NCI-H510A treated with DMSO at 0.1 percent for 48 hours (cell line): ENCODE data around the gene ITGA1.
A peak's percentile ranks its signal among the peaks of the same experiment; 100 is the strongest.

ENCODE experiments used
- DNase-seq: peaks from one replicate; lab custom pipeline; 2025; lab: John Stamatoyannopoulos, UW

Gene ITGA1

DNA sequence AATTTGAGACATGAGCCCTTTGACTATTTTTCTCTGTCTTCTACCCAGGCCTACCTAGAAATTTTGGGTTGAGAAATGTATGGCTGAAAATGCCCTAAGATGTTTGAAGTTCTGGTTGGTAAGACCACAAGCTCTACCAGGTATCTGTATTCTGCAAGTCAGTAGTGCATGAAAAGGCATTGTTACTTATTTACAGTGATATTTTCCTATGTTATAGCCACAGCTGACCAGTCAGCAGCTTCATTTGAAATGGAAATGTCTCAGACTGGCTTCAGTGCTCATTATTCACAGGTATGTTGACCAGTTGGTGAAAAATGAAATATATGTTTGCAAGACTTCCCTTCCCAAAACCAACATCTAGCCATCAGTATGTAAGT lies 109.5 kb downstream of the ITGA1 start:
- no peak for DNase-seq

DNA sequence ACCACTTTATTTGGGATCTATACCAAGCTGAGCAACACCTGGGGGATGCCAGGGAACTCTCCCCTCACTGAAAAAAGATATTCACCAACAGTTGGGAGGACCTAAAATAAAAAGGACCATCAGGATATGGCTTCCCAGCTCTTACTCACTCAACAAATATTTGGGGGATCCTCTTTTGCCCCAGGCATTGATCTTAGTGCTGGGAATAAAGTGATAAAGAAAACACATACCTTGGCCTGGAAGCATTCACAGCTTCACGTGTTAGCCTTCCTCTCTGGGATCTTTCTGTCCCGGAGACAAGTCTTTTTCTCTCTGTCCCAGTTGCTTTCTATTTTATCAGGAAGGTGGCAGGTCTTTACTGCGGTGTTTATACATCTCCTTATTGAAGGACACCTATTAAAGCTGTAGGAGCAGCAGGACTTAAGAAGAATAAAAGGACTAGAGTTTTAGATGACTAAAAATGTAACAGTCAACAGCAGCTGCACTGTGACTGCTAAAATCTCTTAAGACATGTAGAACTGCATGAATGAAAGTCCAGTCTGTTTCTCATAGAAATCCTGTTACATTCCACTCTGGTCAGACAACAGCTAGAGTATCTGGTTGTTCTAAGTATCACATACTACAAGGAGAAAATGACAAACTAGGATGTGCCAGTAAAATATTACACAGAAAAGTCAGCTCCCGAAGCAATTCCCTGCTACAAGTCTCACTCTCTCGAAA lies 111.4 kb downstream of the ITGA1 start:
- no peak for DNase-seq

DNA sequence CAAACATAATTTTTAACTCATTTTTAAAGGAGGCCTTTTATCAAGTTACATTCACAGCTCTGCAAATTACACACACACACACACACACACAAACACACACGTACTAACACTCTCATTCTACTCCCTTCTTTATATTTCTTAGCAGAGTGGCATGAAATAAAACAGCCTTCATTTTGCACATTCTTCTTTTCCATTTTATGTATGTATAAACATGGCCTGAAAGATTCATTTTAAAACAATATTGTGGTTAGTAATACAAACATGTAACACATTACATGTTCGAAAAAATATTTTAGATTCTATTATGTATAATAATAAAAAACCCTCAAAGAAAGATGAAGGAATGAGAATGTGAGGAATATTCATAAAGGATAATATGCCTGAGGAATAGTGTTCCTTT lies 115.4 kb downstream of the ITGA1 start:
- DNase-seq = no peak

DNA sequence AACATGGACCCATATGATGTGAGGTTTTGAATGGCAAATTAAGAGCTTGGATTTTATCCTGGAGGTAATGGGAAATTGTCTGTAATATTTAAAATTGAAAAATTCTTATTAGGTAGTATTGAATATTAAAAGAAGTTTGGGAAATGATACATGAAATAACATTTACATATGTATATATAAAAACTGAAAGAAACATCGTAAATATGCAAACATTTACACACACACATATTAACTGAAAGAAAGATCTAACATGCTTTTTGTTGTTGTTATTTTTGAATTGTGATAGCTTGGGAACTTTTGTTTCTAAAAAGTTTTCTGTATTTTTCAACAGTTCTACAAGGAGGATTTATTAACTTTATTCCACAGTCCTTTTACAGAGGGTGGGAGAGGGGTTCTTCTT lies 118.6 kb downstream of the ITGA1 start:
- no peak for DNase-seq

DNA sequence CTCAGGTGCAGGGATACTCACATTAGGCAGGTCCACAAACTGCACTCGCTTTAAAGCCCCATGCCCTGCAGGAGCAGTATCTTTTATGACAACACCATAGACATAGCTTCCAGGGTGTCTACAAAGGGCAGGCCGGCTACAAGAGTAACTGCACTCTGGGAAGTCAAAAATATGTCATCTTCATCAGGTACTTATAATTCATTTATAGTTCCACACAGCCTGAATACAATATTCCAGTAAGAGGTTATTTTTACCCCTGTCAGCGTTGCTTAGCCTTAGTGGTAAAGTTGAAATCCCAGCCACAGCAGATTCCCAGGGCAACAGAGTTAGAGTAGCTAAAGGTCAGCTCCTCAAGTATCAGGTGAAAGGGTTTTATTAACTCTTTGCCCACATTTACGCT lies 119.1 kb downstream of the ITGA1 start:
- no peak for DNase-seq

DNA sequence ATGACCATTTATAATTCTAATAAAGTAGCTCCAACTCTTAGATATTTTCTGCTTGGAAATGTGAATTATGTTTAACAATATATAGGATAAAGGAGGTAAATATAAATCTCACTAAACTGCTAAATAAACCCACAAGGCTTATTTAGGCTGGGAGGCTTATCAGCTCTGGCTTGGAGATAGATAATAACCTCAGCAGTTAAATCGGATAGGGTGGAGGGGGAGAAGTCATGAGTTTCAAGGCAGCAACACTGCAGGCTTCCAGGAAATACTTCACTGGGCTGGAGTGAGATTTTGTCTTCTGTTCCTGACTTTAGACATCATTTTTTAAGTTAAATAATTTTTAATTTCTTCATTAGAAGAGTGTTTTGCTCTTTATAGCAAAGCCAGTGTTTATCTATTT lies 121.5 kb downstream of the ITGA1 start:
- DNase-seq = no peak

DNA sequence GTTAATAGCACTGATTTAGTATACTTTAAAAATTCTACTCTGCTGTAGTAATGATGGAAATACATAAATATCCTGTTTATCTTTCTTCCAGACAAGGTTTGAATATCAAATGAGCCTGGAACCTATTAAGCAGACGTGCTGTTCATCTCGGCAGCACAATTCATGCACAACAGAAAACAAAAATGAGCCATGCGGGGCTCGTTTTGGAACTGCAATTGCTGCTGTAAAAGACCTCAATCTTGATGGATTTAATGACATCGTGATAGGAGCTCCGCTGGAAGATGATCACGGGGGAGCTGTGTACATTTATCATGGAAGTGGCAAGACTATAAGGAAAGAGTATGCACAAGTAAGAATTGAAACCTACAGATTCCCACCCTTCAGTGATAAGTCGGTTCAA lies 122.4 kb downstream of the ITGA1 start:
- DNase-seq = no peak

DNA sequence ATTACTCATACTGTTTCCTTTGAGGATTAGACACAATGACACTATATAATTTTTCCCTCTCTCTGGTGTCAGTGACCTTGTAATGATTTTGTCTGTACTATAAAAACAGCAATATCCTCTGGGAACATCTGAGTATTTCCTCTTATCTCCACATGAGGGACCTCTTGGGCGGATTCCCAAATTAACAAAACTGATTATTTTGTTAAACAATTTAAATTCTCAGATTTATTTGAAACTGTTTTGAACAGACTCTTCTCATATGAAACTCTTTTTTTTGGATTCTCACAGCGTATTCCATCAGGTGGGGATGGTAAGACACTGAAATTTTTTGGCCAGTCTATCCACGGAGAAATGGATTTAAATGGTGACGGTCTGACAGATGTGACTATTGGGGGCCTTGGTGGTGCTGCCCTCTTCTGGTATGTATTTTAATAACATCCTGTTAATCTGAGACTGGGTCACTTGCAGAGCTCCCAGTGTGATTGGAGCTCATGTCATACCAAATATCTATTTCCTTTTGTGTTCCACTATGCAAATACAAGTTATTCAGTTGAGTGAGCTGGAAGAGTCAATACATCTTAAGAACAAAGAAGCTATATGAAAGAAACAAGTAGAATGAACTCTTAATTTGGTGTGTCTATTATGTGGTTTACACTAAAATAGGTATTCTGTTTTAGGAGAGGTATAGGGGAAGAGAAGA lies 127.6 kb downstream of the ITGA1 start:
- peak; percentile 52 for DNase-seq

DNA sequence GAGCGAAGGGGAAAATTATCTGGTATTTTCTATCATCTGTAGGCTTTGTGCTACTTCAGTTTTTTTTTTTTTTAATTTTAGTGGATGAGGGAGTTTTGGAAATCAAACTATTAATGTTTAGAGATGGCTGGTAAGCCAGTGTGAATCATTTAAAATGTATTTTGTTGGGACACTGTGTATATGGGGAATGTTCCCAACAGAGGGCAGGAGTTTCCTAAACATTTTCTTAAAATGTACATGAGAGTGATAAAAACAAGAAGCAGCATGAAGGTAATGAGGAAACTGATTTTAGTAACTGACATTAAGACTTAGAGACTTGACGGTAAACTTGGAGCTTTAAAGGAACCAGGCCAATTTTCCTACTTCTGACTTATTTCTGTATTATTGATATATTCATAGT lies 133.2 kb downstream of the ITGA1 start:
- DNase-seq = no peak

DNA sequence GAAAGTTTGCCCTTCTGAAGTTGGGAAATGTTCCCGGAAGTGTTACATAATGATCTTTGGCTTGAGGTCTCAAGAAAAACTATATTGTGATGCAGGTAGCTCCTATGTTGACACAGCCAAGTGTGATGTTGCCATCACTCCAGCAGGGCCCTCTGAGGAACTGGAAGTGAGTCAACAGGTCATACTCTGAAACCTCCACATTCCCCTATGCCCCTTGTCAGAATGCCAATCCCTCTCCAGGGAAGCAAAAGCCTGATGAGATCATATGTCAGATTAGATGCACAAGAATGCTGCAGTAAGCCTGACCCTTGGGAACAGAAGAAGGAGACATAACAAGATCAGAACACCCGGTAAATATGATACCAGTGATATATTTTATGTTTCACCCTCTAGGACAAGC lies 134.7 kb downstream of the ITGA1 start:
- DNase-seq = no peak

DNA sequence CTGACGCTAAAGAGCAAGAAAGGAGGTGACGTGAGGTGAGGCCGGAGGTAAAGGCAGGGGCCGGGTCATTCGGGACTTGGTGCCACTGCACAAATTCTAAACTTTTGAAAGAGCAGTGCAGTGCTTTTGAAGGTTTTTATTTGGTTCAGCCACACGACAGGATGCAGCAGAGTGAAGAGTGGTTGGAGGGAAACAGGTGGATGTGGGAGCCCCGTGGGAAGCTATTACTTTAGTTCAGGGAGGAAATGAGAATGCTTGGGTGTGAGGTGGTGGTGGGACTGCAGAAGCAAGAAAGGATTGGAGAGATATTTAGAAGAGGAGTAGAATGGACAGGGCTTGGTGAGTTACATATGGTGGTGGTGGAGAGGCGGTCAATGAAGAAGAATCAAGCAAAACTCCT lies 136.7 kb downstream of the ITGA1 start:
- no peak for DNase-seq

DNA sequence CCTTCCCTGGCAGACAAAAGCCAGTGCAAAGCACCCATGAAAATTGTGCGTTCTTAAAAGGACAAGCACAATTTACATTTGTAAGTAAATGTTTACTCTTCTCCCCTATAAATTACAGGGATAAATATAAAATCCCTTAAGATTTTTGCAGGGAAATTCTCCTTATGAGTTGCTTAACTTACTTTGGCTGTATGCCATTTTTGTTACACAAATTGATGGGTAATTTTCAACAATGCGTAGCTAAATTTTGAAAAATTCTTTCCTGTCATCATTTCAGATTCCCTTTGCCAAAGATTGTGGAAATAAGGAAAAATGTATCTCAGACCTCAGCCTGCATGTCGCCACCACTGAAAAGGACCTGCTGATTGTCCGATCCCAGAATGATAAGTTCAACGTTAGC lies 137.3 kb downstream of the ITGA1 start:
- DNase-seq = no peak

DNA sequence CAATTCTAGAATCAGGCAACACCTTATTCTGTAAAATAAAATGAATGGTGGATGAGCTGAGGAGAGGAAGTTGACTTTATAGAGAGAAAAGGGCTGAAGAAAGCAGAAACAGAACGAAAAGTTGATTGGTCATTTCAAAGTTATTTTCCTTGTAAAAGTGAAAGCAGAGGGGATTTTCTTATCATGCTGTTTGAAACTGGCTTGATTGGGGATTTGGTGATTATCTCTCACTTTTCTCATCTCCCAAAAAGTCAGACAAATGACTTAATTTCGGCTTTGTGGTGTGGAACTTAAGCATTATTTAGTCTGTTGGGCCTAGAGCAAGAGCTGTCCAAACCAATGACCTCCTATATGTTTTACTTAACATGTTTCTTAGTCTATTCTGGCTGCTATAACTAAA lies 141.0 kb downstream of the ITGA1 start:
- DNase-seq = no peak

DNA sequence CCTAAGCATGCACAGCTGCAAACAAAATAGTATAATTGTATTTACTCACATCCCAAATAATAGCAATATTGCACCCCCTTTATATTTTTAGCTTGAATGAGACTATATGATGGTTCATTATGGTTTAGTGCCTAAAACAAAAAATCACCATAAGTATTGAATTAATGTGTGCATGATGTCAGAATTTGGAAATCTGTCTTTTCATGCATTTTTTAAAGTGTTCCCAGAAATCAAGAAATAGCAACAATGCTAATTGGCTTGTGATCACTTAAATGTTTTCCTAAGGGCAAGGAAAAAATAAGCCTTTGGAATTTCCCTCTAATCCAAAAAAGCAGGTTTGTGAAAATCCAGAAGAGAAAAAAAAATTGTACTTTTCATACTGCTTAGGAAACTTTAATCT lies 150.5 kb downstream of the ITGA1 start:
- no peak for DNase-seq

DNA sequence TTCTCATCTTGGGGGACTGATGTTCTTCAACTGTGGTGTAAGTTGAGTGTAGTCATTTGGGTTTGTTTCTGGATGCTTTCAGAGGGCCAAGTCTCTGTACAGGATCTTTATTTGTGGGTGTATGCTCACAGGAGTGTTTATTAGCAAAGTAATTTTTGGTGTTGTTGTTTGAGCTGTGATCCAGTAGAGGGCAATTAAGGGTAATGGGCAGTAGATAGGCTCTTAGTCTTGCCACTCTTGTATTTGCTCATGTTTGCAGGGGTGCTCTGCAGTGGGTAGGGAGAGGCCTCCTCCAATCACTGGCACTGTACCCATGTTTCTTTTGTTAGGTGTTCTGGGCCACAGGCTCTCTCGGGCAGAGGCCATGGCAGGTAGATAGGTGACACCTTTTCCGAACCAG lies 155.6 kb downstream of the ITGA1 start:
- DNase-seq = no peak

DNA sequence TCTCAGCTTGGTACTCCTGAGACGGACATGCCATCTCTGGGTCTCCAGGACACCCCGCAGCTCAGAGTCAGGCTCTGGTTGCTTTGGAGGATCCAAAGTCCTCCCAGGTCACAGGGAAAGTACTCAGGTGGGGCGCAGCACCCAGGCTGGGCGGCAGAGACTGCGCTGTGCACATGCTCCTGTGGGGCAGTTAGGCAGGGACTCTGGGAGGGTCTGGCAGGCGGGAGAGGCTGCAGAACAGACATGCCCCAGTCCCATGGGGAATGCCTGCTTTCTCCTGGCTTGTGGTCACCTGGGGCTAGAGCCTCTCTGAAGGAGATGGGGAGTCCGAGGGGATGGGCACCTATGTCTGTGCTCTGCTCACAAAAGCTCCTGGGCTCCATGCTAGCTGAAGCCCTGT lies 156.1 kb downstream of the ITGA1 start:
- no peak for DNase-seq

DNA sequence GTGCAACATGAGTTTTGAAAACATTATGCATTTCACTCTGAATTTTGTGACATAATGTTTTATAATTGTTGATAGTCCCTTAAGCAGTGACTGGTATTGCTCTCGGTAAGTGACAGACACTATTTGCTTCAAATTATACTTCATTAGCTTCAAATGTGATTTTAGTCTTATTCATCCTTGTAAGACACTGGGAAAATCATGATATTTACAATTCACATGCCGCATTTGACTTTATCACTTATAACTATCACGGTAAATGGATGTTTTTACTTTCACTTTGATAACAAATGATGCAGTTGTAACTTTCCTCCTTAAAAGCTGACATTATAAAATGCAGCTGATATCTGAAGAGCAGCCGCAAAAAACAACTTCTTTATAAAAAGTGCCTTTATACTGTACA lies 157.3 kb downstream of the ITGA1 start:
- DNase-seq = no peak

DNA sequence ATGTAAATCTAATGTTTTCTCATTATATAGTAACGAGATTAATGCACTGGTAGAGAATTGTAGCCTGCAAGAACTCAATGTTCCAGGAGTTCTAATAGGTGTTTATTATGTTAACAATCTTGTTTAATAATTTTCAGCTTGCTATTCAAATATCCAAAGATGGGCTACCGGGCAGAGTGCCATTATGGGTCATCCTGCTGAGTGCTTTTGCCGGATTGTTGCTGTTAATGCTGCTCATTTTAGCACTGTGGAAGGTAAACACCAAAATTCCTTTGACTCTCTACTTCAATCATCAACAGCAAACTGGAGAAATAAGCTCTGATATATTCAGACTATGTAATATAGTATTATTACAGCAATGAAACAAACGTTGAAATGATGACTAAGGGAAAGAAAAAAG lies 159.5 kb downstream of the ITGA1 start:
- no peak for DNase-seq

DNA sequence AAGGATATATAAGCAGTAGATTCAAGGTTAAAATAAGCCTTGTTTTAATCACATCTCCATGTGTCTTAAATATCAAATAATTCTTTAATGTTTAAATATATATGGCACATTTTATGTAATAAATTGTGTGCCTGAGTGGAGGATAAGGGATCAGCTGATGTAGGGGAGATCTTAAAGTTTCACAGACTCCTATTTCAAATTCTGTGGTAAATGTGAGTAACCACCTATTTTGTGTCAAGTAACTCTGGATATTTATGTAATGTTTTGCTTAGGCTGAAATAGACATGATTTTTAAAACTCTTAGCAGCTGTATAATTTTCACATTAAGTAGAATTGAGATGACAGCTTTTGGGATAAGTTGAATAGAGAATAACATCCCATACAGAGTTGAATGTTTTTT lies 160.1 kb downstream of the ITGA1 start:
- no peak for DNase-seq

DNA sequence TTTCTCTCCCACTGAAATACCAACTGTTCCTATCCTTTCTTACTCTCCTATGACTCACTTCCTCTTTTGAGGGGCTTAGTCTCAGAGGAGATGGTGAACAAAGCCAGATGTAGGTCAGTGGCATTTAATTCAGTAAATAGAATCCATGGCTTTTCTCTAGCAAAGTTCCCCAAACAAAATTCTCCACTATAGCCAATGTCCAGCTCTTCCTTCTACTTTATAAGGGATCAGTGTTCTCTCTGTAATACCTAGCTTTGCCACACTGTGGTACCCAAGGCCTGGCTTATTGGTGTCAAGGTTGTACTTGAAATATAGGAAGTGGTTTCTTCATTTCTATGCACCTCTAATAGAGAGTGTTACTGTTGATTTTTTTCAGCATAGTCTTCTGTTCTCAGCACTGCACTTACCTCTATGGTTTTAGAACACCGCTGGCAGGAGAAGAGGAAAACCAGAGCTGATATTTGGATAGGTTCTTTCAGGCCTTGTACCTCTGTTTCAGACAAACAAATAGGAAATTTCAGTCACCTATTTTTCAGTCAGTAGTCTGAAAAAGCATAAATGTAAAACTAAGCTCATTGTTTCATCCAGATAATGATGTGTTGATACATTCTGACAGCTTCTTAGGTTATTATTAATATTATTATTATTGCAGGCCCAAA lies 160.8 kb downstream of the ITGA1 start:
- DNase-seq = peak; percentile 33

DNA sequence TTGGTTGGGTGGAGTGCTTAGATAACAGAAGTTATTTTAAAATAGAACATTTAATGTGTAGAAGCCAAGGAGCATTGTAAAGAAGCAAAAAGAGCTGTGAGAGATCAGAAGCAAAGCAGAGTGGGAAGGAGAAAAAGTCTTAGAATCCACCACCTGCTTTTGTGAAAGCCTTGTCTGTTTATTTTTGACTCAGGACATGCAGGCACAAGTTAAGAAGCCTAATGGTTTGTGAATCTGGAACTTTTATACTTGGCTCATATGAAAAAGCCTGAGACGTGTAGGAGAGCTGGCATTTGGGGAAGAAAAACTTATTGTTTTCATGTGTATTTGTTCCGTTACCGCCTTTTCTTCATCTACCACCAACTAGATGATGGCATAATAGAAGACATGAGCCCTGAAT lies 163.0 kb downstream of the ITGA1 start:
- DNase-seq = no peak

DNA sequence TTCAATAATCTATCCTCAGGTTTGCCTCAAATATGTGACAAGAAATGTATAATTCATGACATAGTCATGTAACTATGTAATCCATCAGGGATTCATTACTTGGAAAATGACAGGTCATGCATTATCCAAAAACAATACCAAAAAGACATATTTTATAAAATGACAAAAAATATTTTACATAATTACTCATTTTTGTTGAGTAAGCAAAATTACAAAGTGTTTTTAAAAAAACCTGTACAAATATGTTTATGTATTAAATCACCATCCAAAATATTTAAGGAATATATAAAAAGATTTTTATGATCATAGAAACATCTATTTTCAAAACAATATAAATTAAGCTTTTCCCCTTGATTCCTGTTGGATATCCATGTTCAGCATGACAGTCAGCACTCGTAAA lies 164.8 kb downstream of the ITGA1 start:
- DNase-seq = no peak

DNA sequence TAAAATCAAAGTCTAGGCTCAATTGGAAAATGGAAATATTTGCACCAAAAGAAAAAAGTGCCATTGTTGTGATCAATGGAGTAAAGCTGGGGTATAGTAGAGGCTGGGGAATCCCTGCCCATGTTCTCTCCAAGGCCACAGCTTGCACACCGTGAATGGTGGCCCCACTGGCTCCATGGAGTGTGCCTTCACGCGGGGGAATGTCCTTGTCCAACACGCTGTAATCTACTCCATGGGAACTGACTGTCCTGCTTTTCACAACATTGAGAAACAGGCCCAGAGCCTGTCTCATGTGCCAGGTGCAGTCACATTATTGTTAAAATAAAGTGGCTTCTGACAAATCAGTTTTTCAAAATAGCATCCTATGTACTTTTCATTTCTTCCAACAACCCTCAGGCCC lies 168.3 kb downstream of the ITGA1 start:
- no peak for DNase-seq
